Colonic mucosa (tissue), 4 donors: ENCODE results near the gene POMP. TPM values are rescaled to one million over a fixed set of nuclear protein-coding genes. Genes with fewer than 3 reads are reported as not detected.

ENCODE experiments used
- DNase-seq: peaks from one replicate; pipeline ENCODE4 v3.0.0-alpha.2; 2020
- H3K27ac ChIP-seq: fragments of 200-600 bp; one replicate; pipeline ENCODE4 v1.8.0; 2021
- H3K27me3 ChIP-seq: fragments of 200-600 bp; one replicate; pipeline ENCODE4 v1.8.0; 2021
- H3K36me3 ChIP-seq: fragments of 200-600 bp; one replicate; pipeline ENCODE4 v1.8.0; 2021
- H3K4me1 ChIP-seq: fragments of 200-600 bp; one replicate; pipeline ENCODE4 v1.8.0; 2021; ENCODE audit warnings: mild to moderate bottlenecking
- H3K4me3 ChIP-seq: fragments of 200-600 bp; one replicate; pipeline ENCODE4 v1.8.0; 2021
- H3K9ac ChIP-seq, 2 donors: one replicate each; pipeline ENCODE4 v1.7.0; 2013; ENCODE audit warnings: control low read depth in 2 of 2, low read depth in 2 of 2, low read length in 2 of 2
- H3K9me3 ChIP-seq: fragments of 200-600 bp; one replicate; pipeline ENCODE4 v1.8.0; 2021
- CTCF ChIP-seq: fragments of 200-600 bp; IDR thresholded peaks from one replicate; pipeline ENCODE4 v1.8.0; 2022; ENCODE audit warnings: antibody characterized with exemption, mild to moderate bottlenecking
- intact Hi-C: fragments of 100-400 bp; cut with DNase I; formaldehyde crosslinking; loops from one replicate; pipeline ENCODE4 v1.14.1; 2022
- total RNA-seq, 2 donors: library from RNA; stranded (reverse); fragmentation: NEBNext Ultra II Directional in 1 of 2; extraction: Animal tissue kit (Norgen Biotek cat#: 25700) in 1 of 2; gene quantifications; one replicate each; pipeline ENCODE4 v1.2.1, GENCODE V29; 2021
- donor health status: healthy.
- donor health status: DM: no; HTN: no; CAD: no.
- donor health status: DM: no; HTN: no; CAD: no.

POMP gene
- total RNA-seq, 2 donors from 2014 or later = 82.0 to 94.1 TPM

- Histone ChIP-seq H3K4me1 (no peaks in the 10 kb centered on the region), H3K4me3 (no peak overlapping the region), H3K9ac (no peak overlapping the region), H3K36me3 (no peaks in the 10 kb centered on the region), H3K9me3 (no peaks in the 10 kb centered on the region), H3K27ac (no peak overlapping the region), H3K27me3 (no peaks in the 10 kb centered on the region)
- intact Hi-C loops = no loop called here
- no peak for DNase-seq
- TF ChIP-seq CTCF = no peak
Measured at GRCh38 chr13:28630869-28631268, 28.1 kb upstream of the POMP start.

- Histone ChIP-seq H3K9ac (no peak overlapping the region), H3K4me3 (no peak overlapping the region), H3K36me3 (no peaks in the 10 kb centered on the region), H3K27me3 (no peaks in the 10 kb centered on the region), H3K9me3 (no peaks in the 10 kb centered on the region), H3K27ac (no peak overlapping the region), H3K4me1 (no peaks in the 10 kb centered on the region)
- no peak for DNase-seq
- no peak for TF ChIP-seq CTCF
- intact Hi-C loops = no loop called here
Measured at GRCh38 chr13:28631801-28632200, 27.1 kb upstream of the POMP start.

GRCh38 chr13:28636069-28636468, 22.9 kb upstream of the POMP start:
- no peak for TF ChIP-seq CTCF
- no peaks in the 10 kb centered on the region for H3K36me3 ChIP-seq
- H3K4me3 ChIP-seq = no peak overlapping the region
- intact Hi-C loops = loop anchor here (5.0 kb wide), 2 partner anchors 109 to 314 kb away; no protein-coding TSS in a partner anchor
- H3K9me3 ChIP-seq = no peaks in the 10 kb centered on the region
- H3K27ac ChIP-seq = no peak overlapping the region
- DNase-seq = no peak
- H3K27me3 ChIP-seq = no peaks in the 10 kb centered on the region
- no peak overlapping the region for H3K9ac ChIP-seq
- no peaks in the 10 kb centered on the region for H3K4me1 ChIP-seq

- peak; percentile 84 for TF ChIP-seq CTCF
- no peak overlapping the region for H3K27ac ChIP-seq
- no peaks in the 10 kb centered on the region for H3K9me3 ChIP-seq
- H3K36me3 ChIP-seq = no peaks in the 10 kb centered on the region
- H3K9ac ChIP-seq = no peak overlapping the region
- H3K4me3 ChIP-seq = no peak overlapping the region
- peak; percentile 54 for DNase-seq
- H3K27me3 ChIP-seq = no peaks in the 10 kb centered on the region
- H3K4me1 ChIP-seq = no peaks in the 10 kb centered on the region
- intact Hi-C loops = loop anchor here (5.0 kb wide), 2 partner anchors 109 to 314 kb away; no protein-coding TSS in a partner anchor
Measured at GRCh38 chr13:28636677-28637317, 22.1 kb upstream of the POMP start.

GRCh38 chr13:28637714-28638355, 21.1 kb upstream of the POMP start:
- intact Hi-C loops = loop anchor here (5.0 kb wide), 2 partner anchors 111 to 316 kb away; no protein-coding TSS in a partner anchor
- no peaks in the 10 kb centered on the region for H3K4me1 ChIP-seq

More at GRCh38 chr13:28637714-28638355, 21.1 kb upstream of the POMP start:
- Histone ChIP-seq H3K9me3 (no peaks in the 10 kb centered on the region), H3K9ac (no peak overlapping the region), H3K4me3 (no peak overlapping the region), H3K27me3 (no peaks in the 10 kb centered on the region), H3K27ac (no peak overlapping the region), H3K36me3 (no peaks in the 10 kb centered on the region)
- no peak for TF ChIP-seq CTCF
- DNase-seq = no peak
